Small intestine (tissue), 7 donors: ENCODE measurements around the gene DPH6. TPM values are rescaled to one million over a fixed set of nuclear protein-coding genes. Genes with fewer than 3 reads are reported as not detected.
A peak's percentile ranks its signal among the peaks of the same experiment; 100 is the strongest.

ENCODE experiments used
- DNase-seq, 2 donors: peaks; one replicate each; pipeline versions ENCODE4 v3.0.0 to v3.0.0-alpha.2; 2013
- FAIRE-seq: peaks from 2 replicates; lab custom pipeline; 2012; peaks lifted over from hg19 to GRCh38; lab: Jason Lieb, UNC
- H3K27ac ChIP-seq, 3 donors: one replicate each; pipeline ENCODE4 v1.5.1; 2013; ENCODE audit warnings: low read length in 2 of 3, mild to moderate bottlenecking in 2 of 3, control low read depth in 1 of 3, inconsistent platforms in 1 of 3, low read depth in 1 of 3, moderate library complexity in 1 of 3
- H3K27me3 ChIP-seq, 3 donors: one replicate each; pipeline ENCODE4 v1.6.1; 2013; ENCODE audit warnings: low read length in 3 of 3, inconsistent platforms in 1 of 3; ENCODE audit not compliant: control insufficient read depth in 3 of 3, insufficient read depth in 3 of 3
- H3K36me3 ChIP-seq, 3 donors: one replicate each; pipeline ENCODE4 v1.6.1; 2013; ENCODE audit warnings: low read length in 3 of 3, inconsistent platforms in 1 of 3, low read depth in 1 of 3, mild to moderate bottlenecking in 1 of 3, moderate library complexity in 1 of 3; ENCODE audit not compliant: control insufficient read depth in 3 of 3, insufficient read depth in 2 of 3
- H3K4me1 ChIP-seq, 3 donors: one replicate each; pipeline ENCODE4 v1.6.1; 2013; ENCODE audit warnings: low read length in 2 of 3, inconsistent platforms in 1 of 3, low read depth in 1 of 3, mild to moderate bottlenecking in 1 of 3, moderate library complexity in 1 of 3; ENCODE audit not compliant: control insufficient read depth in 3 of 3, insufficient read depth in 2 of 3
- H3K4me3 ChIP-seq, 3 donors: one replicate each; pipeline ENCODE4 v1.5.1; 2013; ENCODE audit warnings: low read length in 3 of 3, control low read depth in 1 of 3, inconsistent platforms in 1 of 3, low read depth in 1 of 3, mild to moderate bottlenecking in 1 of 3, moderate library complexity in 1 of 3
- H3K9me3 ChIP-seq, 2 donors: one replicate each; pipeline ENCODE4 v1.6.1; 2013; ENCODE audit warnings: low read depth in 1 of 2, low read length in 1 of 2; ENCODE audit not compliant: control insufficient read depth in 2 of 2, insufficient read depth in 1 of 2
- WGBS, 3 donors: extraction: QIAGEN DNeasy Blood & Tissue Kit; methylation state at CpG; one replicate each; pipeline ENCODE4 v1.1.7; 2013; 5-methylcytosine and 5-hydroxymethylcytosine counted together
- polyA plus RNA-seq, 4 donors: library from polyadenylated mRNA; stranded (reverse) in 3 of 4; unstranded in 1 of 4; fragments of 200-250 nt in 3 of 4; fragments of 120-200 nt in 1 of 4; gene quantifications; one replicate each; pipeline versions ENCODE4 v1.2.1 to v1.2.3, GENCODE V29; 2013
- donor health status: healthy with polysubstance abuse.
- donor health status: control.
- donor health status: control.
- donor health status: Bipolar disorder and iron deficiency.
- donor health status: healthy.

DPH6 gene
- polyA plus RNA-seq, 4 donors, result 7.4 to 16.5 (median 11.6) TPM

GRCh38 chr15:35490511-35490910 is 55.5 kb downstream of the DPH6 start:
- Histone ChIP-seq H3K9me3 (peaks cover 0 to 30% of the 10 kb centered on the region in 2 donors), H3K27me3 (no peaks in the 10 kb centered on the region), H3K4me1 (peaks cover 0 to 16% (median 2%) of the 10 kb centered on the region in 3 donors), H3K36me3 (peaks cover 0 to 6% (median 0%) of the 10 kb centered on the region in 3 donors), H3K4me3 (no peak overlapping the region), H3K27ac (no peak overlapping the region)
- DNase-seq (no peak), FAIRE-seq (no peak)
- WGBS, 3 donors, result 87 to 98% (median 94%) methylated on average over 4 of the region's 4 CpGs

- FAIRE-seq (no peak), DNase-seq (no peak)
- Histone ChIP-seq H3K36me3 (peaks cover 0 to 6% (median 0%) of the 10 kb centered on the region in 3 donors), H3K27ac (no peak overlapping the region), H3K9me3 (peaks cover 0 to 36% of the 10 kb centered on the region in 2 donors), H3K4me3 (no peak overlapping the region), H3K27me3 (no peaks in the 10 kb centered on the region), H3K4me1 (peaks cover 0 to 3% (median 2%) of the 10 kb centered on the region in 3 donors)
- 94 to 100% (median 100%) methylated on average over 2 of the region's 2 CpGs for WGBS, 3 donors
Measured at GRCh38 chr15:35487417-35487816, 58.5 kb downstream of the DPH6 start.

GRCh38 chr15:35486296-35486695 is 59.7 kb downstream of the DPH6 start:
- 94 to 100% (median 100%) methylated on average over 1 of the region's 1 CpG for WGBS, 3 donors
- Histone ChIP-seq H3K4me3 (no peak overlapping the region), H3K36me3 (peaks cover 0 to 6% (median 0%) of the 10 kb centered on the region in 3 donors), H3K4me1 (no peaks in the 10 kb centered on the region), H3K27me3 (no peaks in the 10 kb centered on the region), H3K27ac (no peak overlapping the region), H3K9me3 (peaks cover 0 to 36% of the 10 kb centered on the region in 2 donors)
- FAIRE-seq, result no peak
- no peak for DNase-seq

DNA sequence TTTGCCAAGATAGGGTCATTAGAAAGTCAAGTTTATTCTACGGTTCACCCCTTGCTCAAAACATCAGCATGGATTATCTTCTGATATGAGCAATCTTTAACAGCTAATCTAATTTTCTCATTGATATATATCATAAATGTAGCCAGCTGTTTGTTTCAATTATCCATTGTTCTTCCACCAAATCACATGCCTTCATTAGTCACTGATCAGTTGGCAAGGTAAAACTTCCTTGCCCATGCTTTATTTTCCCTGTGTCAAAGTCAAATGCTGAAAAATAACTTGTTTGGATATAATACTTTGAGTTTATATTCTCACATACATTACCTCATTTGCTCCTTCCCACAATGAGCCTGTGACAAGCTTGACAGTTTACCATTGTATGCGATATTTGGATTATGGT is 60.6 kb downstream of the DPH6 start:
- Histone ChIP-seq H3K27me3 (no peaks in the 10 kb centered on the region), H3K9me3 (peaks cover 0 to 29% of the 10 kb centered on the region in 2 donors), H3K4me3 (no peak overlapping the region), H3K27ac (no peak overlapping the region), H3K36me3 (peaks cover 0 to 6% (median 0%) of the 10 kb centered on the region in 3 donors), H3K4me1 (no peaks in the 10 kb centered on the region)
- DNase-seq, result no peak
- FAIRE-seq, result no peak
- 50 to 69% (median 68%) methylated on average over 2 of the region's 2 CpGs for WGBS, 3 donors

DNA sequence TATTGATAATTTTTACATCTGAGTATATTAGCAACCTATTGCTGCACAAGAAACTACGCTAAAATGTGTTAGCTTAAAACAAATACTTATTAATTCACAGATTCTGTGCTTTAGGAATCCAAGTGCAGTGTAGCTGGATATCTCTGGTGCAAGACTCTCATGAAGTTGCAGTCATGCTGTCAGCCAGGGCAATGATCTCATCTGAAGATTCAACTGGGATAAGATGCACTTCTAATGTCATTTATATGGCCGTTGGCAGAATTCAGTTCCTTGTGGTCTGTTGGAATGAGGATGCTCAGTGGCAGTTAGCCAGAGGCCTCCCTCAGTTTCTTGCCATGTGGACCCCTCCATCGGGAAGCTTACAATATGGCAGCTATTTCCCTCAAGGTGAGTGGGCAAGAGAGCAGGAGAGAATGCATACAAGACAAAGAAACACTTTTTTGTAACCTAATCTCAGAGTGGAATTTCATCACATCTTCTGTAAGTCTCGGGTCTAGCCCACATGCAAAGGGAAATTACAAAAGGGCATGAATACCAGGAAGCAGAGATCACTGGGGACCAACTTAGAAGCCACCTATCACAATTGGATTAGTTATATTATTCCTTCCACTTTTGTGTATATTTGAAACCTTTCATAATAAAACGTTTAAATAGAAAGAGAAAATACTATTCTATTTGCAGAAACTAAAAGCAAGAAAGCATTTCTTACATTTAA is 61.6 kb downstream of the DPH6 start:
- Histone ChIP-seq H3K4me3 (no peak overlapping the region), H3K9me3 (peaks cover 0 to 29% of the 10 kb centered on the region in 2 donors), H3K27me3 (no peaks in the 10 kb centered on the region), H3K4me1 (peaks cover 0 to 2% (median 0%) of the 10 kb centered on the region in 3 donors), H3K36me3 (peaks cover 0 to 6% (median 0%) of the 10 kb centered on the region in 3 donors), H3K27ac (no peak overlapping the region)
- 89 to 91% (median 90%) methylated on average over 5 of the region's 5 CpGs for WGBS, 3 donors
- FAIRE-seq (no peak), DNase-seq (no peak)

DNA sequence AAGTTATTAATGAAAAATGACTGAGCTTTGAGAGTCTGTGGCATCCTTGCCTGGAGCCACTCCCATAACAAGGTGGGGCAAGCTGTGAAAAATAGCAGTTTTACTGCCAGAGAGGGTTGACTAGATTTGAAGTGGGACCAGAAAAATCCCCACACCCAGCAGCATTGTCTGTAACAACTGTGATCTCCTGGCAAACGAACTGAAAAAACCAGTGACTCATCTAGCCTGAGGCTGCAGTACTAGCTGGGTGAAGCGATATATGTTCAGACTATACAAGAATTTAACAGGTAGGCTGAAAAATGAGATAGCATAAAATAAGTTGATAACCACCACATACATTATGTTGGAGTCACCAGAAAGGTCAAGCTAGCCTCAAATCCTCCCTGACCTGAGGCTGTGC is 64.0 kb downstream of the DPH6 start:
- WGBS, 3 donors, result 36 to 58% (median 58%) methylated on average over 2 of the region's 2 CpGs
- no peaks in the 10 kb centered on the region for H3K27me3 ChIP-seq
- H3K4me1 ChIP-seq, result peaks cover 0 to 3% (median 2%) of the 10 kb centered on the region in 3 donors
- H3K27ac ChIP-seq, result no peak overlapping the region
- no peak for FAIRE-seq
- peak in 1 of 2 donors; percentile 13 for DNase-seq
- peaks cover 0 to 16% of the 10 kb centered on the region in 2 donors for H3K9me3 ChIP-seq
- H3K4me3 ChIP-seq, result no peak overlapping the region
- peaks cover 0 to 2% (median 0%) of the 10 kb centered on the region in 3 donors for H3K36me3 ChIP-seq

DNA sequence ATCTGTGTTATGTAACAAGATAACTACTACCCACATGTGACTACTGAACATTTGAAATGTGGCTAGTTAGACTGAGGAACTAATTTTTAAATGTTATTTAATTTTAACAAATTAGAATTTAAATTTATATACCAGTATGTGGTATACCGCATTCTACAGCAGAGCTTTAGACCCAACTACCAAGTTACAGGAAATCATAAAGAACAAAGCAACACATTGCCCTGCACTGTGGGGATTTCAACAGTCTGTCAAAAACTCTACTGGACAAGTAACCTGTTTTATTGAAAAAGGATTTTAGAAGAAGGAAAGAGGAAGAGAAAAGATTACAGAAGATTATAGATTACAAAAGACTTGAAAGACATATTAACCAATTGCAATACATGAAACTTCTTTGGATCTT is 64.9 kb downstream of the DPH6 start:
- no peak for FAIRE-seq

DNA sequence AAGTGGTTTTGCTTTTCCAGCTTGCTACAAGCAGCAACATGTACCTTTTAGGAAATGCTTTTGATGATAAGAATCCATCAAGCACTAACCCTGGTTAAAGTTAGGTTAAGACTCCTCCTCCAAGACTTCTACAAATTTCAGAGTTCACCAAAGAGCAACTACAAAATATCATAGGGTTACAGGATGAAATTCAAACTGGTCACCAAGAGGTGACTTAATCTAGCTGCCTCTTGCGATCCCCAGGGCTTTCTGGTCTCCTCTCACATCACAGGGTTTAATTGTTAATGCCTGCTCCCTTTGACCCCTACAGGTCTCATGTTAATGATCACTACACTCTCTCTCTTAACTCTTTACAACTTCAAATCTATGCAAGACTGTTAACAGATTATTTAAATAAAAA is 66.5 kb downstream of the DPH6 start:
- FAIRE-seq, result no peak
- DNase-seq, result peak; percentile 14 to 34
- Histone ChIP-seq H3K4me1 (peaks cover 0 to 3% (median 2%) of the 10 kb centered on the region in 3 donors), H3K27me3 (no peaks in the 10 kb centered on the region), H3K4me3 (no peak overlapping the region), H3K9me3 (peaks cover 0 to 4% of the 10 kb centered on the region in 2 donors), H3K36me3 (no peaks in the 10 kb centered on the region), H3K27ac (no peak overlapping the region)
- 23 to 68% (median 31%) methylated on average over 1 of the region's 1 CpG for WGBS, 3 donors

More for the DNA sequence above, 64.9 kb downstream of the DPH6 start:
- Histone ChIP-seq H3K27me3 (no peaks in the 10 kb centered on the region), H3K36me3 (no peaks in the 10 kb centered on the region), H3K27ac (no peak overlapping the region), H3K9me3 (peaks cover 0 to 7% of the 10 kb centered on the region in 2 donors), H3K4me1 (peaks cover 0 to 3% (median 2%) of the 10 kb centered on the region in 3 donors), H3K4me3 (no peak overlapping the region)
- DNase-seq, result no peak
- WGBS, 3 donors, result 95 to 98% (median 97%) methylated on average over 1 of the region's 1 CpG
